PC-3 (cell line): ENCODE measurements around the gene FAM47B. TPM values are rescaled to one million over a fixed set of nuclear protein-coding genes. Genes with fewer than 3 reads are reported as not detected.

ENCODE experiments used
- ATAC-seq: fragments of 200-7000 bp; cut with Tn5 transposase; 2 replicates; pipeline ENCODE4 v1.9.1; 2020; ENCODE audit warnings: mild to moderate bottlenecking, moderate library complexity
- BruUV-seq: library from RNA; stranded (reverse); fragments of 400-500 nt; replicated peaks from 2 replicates; lab custom pipeline; 2021; lab: Mats Ljungman, UMichigan
- CTCF ChIA-PET: fragments of 300-600 bp; sonication (Branson Sonifier 250); formaldehyde crosslinking; loops from one replicate; lab custom pipeline; 2022; ENCODE audit warnings: antibody characterized with exemption; lab: Charles Lee
- POLR2A ChIA-PET: fragments of 300-600 bp; sonication (Branson Sonifier 250); formaldehyde crosslinking; loops from one replicate; lab custom pipeline; 2022; ENCODE audit warnings: antibody characterized with exemption; ENCODE audit not compliant: unreplicated experiment; lab: Charles Lee
- DNase-seq: peaks from one replicate; pipeline ENCODE4 v3.0.0-alpha.2; 2015
- H2AFZ ChIP-seq: fragments of 300-600 bp; sonication (generic); 2 replicates; pipeline ENCODE4 v1.6.0; 2016; ENCODE audit warnings: antibody characterized with exemption, low read length
- H3F3A ChIP-seq: fragments of 300-600 bp; sonication (generic); one replicate; pipeline ENCODE4 v1.6.0; 2017; ENCODE audit warnings: antibody characterized with exemption, low read length, control low read depth, mild to moderate bottlenecking; ENCODE audit not compliant: unreplicated experiment
- H3K27ac ChIP-seq: fragments of 300-600 bp; sonication (generic); 2 replicates; pipeline ENCODE4 v1.5.1; 2016; ENCODE audit warnings: mild to moderate bottlenecking, low read length
- H3K27me3 ChIP-seq: fragments of 300-600 bp; sonication (generic); 2 replicates; pipeline ENCODE4 v1.6.1; 2016; ENCODE audit warnings: low read length, mixed read lengths
- H3K36me3 ChIP-seq: fragments of 300-600 bp; sonication (generic); 2 replicates; pipeline ENCODE4 v1.6.1; 2016; ENCODE audit warnings: low read depth, mixed run types, low read length, mixed read lengths
- H3K4me1 ChIP-seq: fragments of 300-600 bp; sonication (generic); 2 replicates; pipeline ENCODE4 v1.5.1; 2016; ENCODE audit warnings: low read length; ENCODE audit not compliant: insufficient read depth
- H3K4me2 ChIP-seq: fragments of 300-600 bp; sonication (generic); 2 replicates; pipeline ENCODE4 v1.6.0; 2016; ENCODE audit warnings: low read length
- H3K4me3 ChIP-seq: fragments of 300-600 bp; sonication (generic); 2 replicates; pipeline ENCODE4 v1.5.1; 2016; ENCODE audit warnings: mild to moderate bottlenecking, low read length, mixed read lengths
- H3K79me2 ChIP-seq: fragments of 300-600 bp; sonication (generic); 2 replicates; pipeline ENCODE4 v1.6.1; 2017; ENCODE audit warnings: low read length, mixed read lengths
- H3K9ac ChIP-seq: fragments of 300-600 bp; sonication (generic); 2 replicates; pipeline ENCODE4 v1.6.0; 2016; ENCODE audit warnings: mild to moderate bottlenecking, low read length
- H3K9me2 ChIP-seq: fragments of 300-600 bp; sonication (generic); replicated peaks from 2 replicates; pipeline ENCODE4 v1.6.1; 2016; ENCODE audit warnings: mixed run types, low read length, mixed read lengths
- H3K9me3 ChIP-seq: fragments of 300-600 bp; sonication (generic); 2 replicates; pipeline ENCODE4 v1.6.1; 2016; ENCODE audit warnings: low read length, mixed read lengths
- H4K20me1 ChIP-seq: fragments of 300-600 bp; sonication (generic); 2 replicates; pipeline ENCODE4 v1.6.1; 2016; ENCODE audit warnings: low read length, mixed read lengths
- CTCF ChIP-seq: fragments of 300-600 bp; sonication (generic); conservative IDR thresholded peaks from 2 replicates; pipeline ENCODE4 v1.5.1; 2017; ENCODE audit warnings: antibody characterized with exemption, low read depth, mild to moderate bottlenecking, low read length
- EZH2 ChIP-seq: fragments of 300-600 bp; sonication (generic); IDR thresholded peaks from one replicate; pipeline ENCODE4 v1.6.1; 2017; ENCODE audit warnings: antibody characterized with exemption, mild to moderate bottlenecking, low read length; ENCODE audit not compliant: unreplicated experiment
- EZH2phosphoT487 ChIP-seq: fragments of 300-600 bp; sonication (generic); IDR thresholded peaks from 2 replicates; pipeline ENCODE4 v1.6.1; 2018; ENCODE audit warnings: mild to moderate bottlenecking, antibody characterized with exemption, low read length, borderline replicate concordance
- intact Hi-C: fragments of 100-400 bp; cut with micrococcal nuclease; formaldehyde crosslinking; loops from 2 replicates; pipeline ENCODE4 v1.9.0; 2023
- total RNA-seq: library from RNA; depleted of rRNA; stranded (reverse); fragments of >200 nt; gene quantifications from 2 replicates; pipeline ENCODE4 v1.2.3, GENCODE V29; 2014

FAM47B gene
- total RNA-seq, 1 experiment from 2014 or later = not detected

- Histone ChIP-seq H3K9me2 (no peaks in the 10 kb centered on the region), H3K4me1 (no peaks in the 10 kb centered on the region), H3K27ac (no peak overlapping the region), H4K20me1 (no peaks in the 10 kb centered on the region), H2AFZ (no peak overlapping the region), H3K79me2 (no peaks in the 10 kb centered on the region), H3K27me3 (no peaks in the 10 kb centered on the region), H3K9me3 (no peaks in the 10 kb centered on the region), H3K4me2 (no peak overlapping the region), H3K36me3 (no peaks in the 10 kb centered on the region), H3K9ac (no peak overlapping the region), H3F3A (no peaks in the 10 kb centered on the region), H3K4me3 (no peak overlapping the region)
- no peak for TF ChIP-seq CTCF
- TF ChIP-seq EZH2phosphoT487 = no peak
- no peak for TF ChIP-seq EZH2
- BruUV-seq = no TSS peak
- ChIA-PET POLR2A (no interaction called here), CTCF (no interaction called here)
- intact Hi-C loops = no loop called here
- DNase-seq (no peak), ATAC-seq (no peak)
These were observed 45.0 kb downstream of the FAM47B start for GRCh38 chrX:34987646-34988045.
